A673 (cell line): Measurements from ENCODE around the gene HNRNPDL. TPM values are rescaled to one million over a fixed set of nuclear protein-coding genes. Genes with fewer than 3 reads are reported as not detected.
"Not testable (repeated sequence)": the region's sequence is repeated elsewhere in the genome, so short reads cannot be mapped to it uniquely, and the experiment has no call there.

Source experiments
- BruUV-seq: library from RNA; stranded (reverse); fragments of 400-500 nt; replicated peaks from 2 replicates; lab custom pipeline; 2021; lab: Mats Ljungman, UMichigan
- CTCF ChIA-PET: fragments of 300-600 bp; sonication (Branson Sonifier 250); formaldehyde crosslinking; loops from one replicate; lab custom pipeline; 2022; ENCODE audit warnings: antibody characterized with exemption; lab: Charles Lee
- POLR2A ChIA-PET: fragments of 300-600 bp; sonication (Branson Sonifier 250); formaldehyde crosslinking; loops from one replicate; lab custom pipeline; 2022; ENCODE audit warnings: antibody characterized with exemption; ENCODE audit not compliant: low non-redundant PET; lab: Charles Lee
- DNase-seq: peaks from one replicate; pipeline ENCODE4 v3.0.0-alpha.2; 2015; ENCODE audit warnings: low spot score
- H3K27ac ChIP-seq: fragments of 200-600 bp; sonication (generic); 2 replicates; pipeline ENCODE4 v1.5.1; 2016; ENCODE audit warnings: mixed run types, low read depth, mild to moderate bottlenecking, mixed read lengths, antibody characterized with exemption, low read length; ENCODE audit not compliant: poor library complexity, severe bottlenecking
- H3K27me3 ChIP-seq: fragments of 200-600 bp; sonication (generic); replicated peaks from 2 replicates; pipeline ENCODE4 v1.6.1; 2017; ENCODE audit warnings: mixed run types, low read depth, mild to moderate bottlenecking, mixed read lengths, antibody characterized with exemption, low read length; ENCODE audit not compliant: insufficient read depth, poor library complexity
- H3K36me3 ChIP-seq: fragments of 200-600 bp; sonication (generic); 2 replicates; pipeline ENCODE4 v1.6.1; 2016; ENCODE audit warnings: mixed run types, mild to moderate bottlenecking, mixed read lengths, antibody characterized with exemption, low read length; ENCODE audit not compliant: insufficient read depth, poor library complexity, severe bottlenecking
- H3K4me1 ChIP-seq: fragments of 200-600 bp; sonication (generic); 2 replicates; pipeline ENCODE4 v1.6.1; 2017; ENCODE audit warnings: mixed run types, mild to moderate bottlenecking, mixed read lengths, antibody characterized with exemption, low read length; ENCODE audit not compliant: insufficient read depth, poor library complexity, severe bottlenecking
- H3K4me3 ChIP-seq: fragments of 200-600 bp; sonication (generic); 2 replicates; pipeline ENCODE4 v1.5.1; 2016; ENCODE audit warnings: low read depth, mixed run types, mild to moderate bottlenecking, mixed read lengths, low read length; ENCODE audit not compliant: poor library complexity, severe bottlenecking
- H3K9me3 ChIP-seq: fragments of 200-600 bp; sonication (generic); 2 replicates; pipeline ENCODE4 v1.6.1; 2016; ENCODE audit warnings: mixed run types, low read depth, mild to moderate bottlenecking, mixed read lengths, antibody characterized with exemption, low read length; ENCODE audit not compliant: poor library complexity, severe bottlenecking
- CTCF ChIP-seq: fragments of 300-800, 200-600 bp; sonication (generic); conservative IDR thresholded peaks from 2 replicates; pipeline ENCODE4 v1.5.1; 2017; ENCODE audit warnings: low read depth, mild to moderate bottlenecking, antibody characterized with exemption, low read length, moderate library complexity, mixed read lengths
- EZH2 ChIP-seq: fragments of 200-600 bp; sonication (generic); IDR thresholded peaks from 2 replicates; pipeline ENCODE4 v1.6.1; 2017; ENCODE audit warnings: borderline replicate concordance, low read depth, mild to moderate bottlenecking, mixed read lengths, antibody characterized with exemption, low read length; ENCODE audit not compliant: poor library complexity, severe bottlenecking
- intact Hi-C: fragments of 100-400 bp; cut with micrococcal nuclease; formaldehyde crosslinking; loops from one replicate; pipeline ENCODE4 v1.10.0; 2022; ENCODE audit not compliant: unreplicated experiment
- total RNA-seq: library from RNA; stranded (reverse); gene quantifications from 2 replicates; pipeline ENCODE4 v1.2.3, GENCODE V29; 2021

Gene HNRNPDL
- total RNA-seq, 1 experiment from 2014 or later, result 320 TPM

- ChIA-PET POLR2A (no interaction called here), CTCF (no interaction called here)
- Histone ChIP-seq H3K4me3 (no peak overlapping the region), H3K27ac (no peak overlapping the region), H3K4me1 (no peaks in the 10 kb centered on the region), H3K36me3 (no peaks in the 10 kb centered on the region), H3K9me3 (no peaks in the 10 kb centered on the region), H3K27me3 (no peaks in the 10 kb centered on the region)
- no peak for TF ChIP-seq EZH2
- no peak for TF ChIP-seq CTCF
- intact Hi-C loops, result no loop called here
- no TSS peak for BruUV-seq
- DNase-seq, result no peak
Observed at GRCh38 chr4:82388405-82388804, 41.9 kb downstream of the HNRNPDL start.

DNA sequence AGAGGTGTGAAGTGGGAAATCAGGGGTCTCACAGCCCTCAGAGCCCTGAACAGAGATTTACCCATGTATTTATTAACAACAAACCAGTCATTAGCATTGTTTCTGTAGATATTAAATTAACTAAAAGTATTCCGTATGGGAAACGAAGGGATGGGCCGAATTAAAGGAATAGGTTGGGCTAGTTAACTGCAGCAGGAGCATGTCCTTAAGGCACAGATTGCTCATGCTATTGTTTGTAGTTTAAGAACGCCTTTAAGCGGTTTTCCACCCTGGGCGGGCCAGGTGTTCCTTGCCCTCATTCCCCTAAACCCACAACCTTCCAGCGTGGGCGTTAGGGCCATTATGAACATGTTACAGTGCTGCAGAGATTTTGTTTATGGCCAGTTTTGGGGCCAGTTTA lies 44.0 kb downstream of the HNRNPDL start:
- H3K9me3 ChIP-seq, H3K4me1 ChIP-seq, POLR2A ChIA-PET, intact Hi-C loops, CTCF ChIA-PET, BruUV-seq, H3K27ac ChIP-seq, H3K27me3 ChIP-seq, H3K36me3 ChIP-seq, DNase-seq, H3K4me3 ChIP-seq: not testable (repeated sequence)

- ChIA-PET CTCF (no interaction called here), POLR2A (no interaction called here)
- no peak overlapping the region for H3K27ac ChIP-seq
- H3K9me3 ChIP-seq, result no peaks in the 10 kb centered on the region
- intact Hi-C loops, result no loop called here
- no TSS peak for BruUV-seq
- H3K27me3 ChIP-seq, result no peaks in the 10 kb centered on the region
- H3K36me3 ChIP-seq, result no peaks in the 10 kb centered on the region
- DNase-seq, result no peak
- H3K4me3 ChIP-seq, result no peak overlapping the region
- TF ChIP-seq CTCF, result no peak
- TF ChIP-seq EZH2, result no peak
- H3K4me1 ChIP-seq, result no peaks in the 10 kb centered on the region
Observed at GRCh38 chr4:82382751-82383150, 47.5 kb downstream of the HNRNPDL start.

- no peak for TF ChIP-seq EZH2
- no peak for TF ChIP-seq CTCF
- no peak for DNase-seq
- H3K27me3 ChIP-seq, result no peaks in the 10 kb centered on the region
- intact Hi-C loops, result no loop called here
- H3K4me3 ChIP-seq, result no peak overlapping the region
- H3K4me1 ChIP-seq, result no peaks in the 10 kb centered on the region
- no peak overlapping the region for H3K27ac ChIP-seq
- CTCF ChIA-PET, result interaction anchor here (0.6 kb wide), 1 partner anchor 61 kb away, joined by 3 read pairs; no protein-coding TSS in a partner anchor
- POLR2A ChIA-PET, result interaction anchor here (0.6 kb wide), 1 partner anchor 677 kb away, joined by 24 read pairs; no protein-coding TSS in a partner anchor
- no peaks in the 10 kb centered on the region for H3K9me3 ChIP-seq
- no peaks in the 10 kb centered on the region for H3K36me3 ChIP-seq
- no TSS peak for BruUV-seq
Observed at GRCh38 chr4:82381661-82382296, 48.5 kb downstream of the HNRNPDL start.
